HG03469 (cell line): Measurements from ENCODE around the gene ZMYND10.

Experiments
- ATAC-seq: cut with Tn5 transposase; IDR thresholded peaks from one replicate; pipeline ENCODE4 v1.9.1; 2021; ENCODE audit warnings: mild to moderate bottlenecking, moderate library complexity, moderate number of reproducible peaks; ENCODE audit not compliant: unreplicated experiment

Gene ZMYND10

DNA sequence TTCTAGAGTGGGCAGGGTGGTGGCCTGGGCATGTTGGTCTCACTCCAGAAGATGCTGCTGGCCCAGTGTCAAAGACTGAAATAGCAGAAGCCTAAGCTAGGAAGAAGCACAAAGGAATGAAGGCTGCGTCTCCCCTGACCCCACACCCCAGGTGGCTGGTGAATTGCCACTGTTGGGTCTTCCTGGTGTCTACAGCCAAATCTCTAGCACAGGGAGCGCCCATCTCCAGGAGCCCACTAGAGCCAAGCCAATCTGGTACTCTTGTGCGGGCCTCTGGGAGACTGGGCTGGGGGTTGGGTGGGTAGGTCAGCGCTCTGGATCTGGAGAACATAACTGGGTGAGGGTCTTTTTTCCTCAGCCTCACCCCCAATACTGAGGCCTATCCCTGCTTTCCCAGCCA is 18.4 kb downstream of the ZMYND10 start:
- ATAC-seq = no peak

GRCh38 chr3:50326182-50326541 is 19.4 kb downstream of the ZMYND10 start:
- ATAC-seq = no peak

- no peak for ATAC-seq
Measured at GRCh38 chr3:50325497-50326181, 19.9 kb downstream of the ZMYND10 start.

- no peak for ATAC-seq
Measured at GRCh38 chr3:50325113-50325480, 20.4 kb downstream of the ZMYND10 start.

DNA sequence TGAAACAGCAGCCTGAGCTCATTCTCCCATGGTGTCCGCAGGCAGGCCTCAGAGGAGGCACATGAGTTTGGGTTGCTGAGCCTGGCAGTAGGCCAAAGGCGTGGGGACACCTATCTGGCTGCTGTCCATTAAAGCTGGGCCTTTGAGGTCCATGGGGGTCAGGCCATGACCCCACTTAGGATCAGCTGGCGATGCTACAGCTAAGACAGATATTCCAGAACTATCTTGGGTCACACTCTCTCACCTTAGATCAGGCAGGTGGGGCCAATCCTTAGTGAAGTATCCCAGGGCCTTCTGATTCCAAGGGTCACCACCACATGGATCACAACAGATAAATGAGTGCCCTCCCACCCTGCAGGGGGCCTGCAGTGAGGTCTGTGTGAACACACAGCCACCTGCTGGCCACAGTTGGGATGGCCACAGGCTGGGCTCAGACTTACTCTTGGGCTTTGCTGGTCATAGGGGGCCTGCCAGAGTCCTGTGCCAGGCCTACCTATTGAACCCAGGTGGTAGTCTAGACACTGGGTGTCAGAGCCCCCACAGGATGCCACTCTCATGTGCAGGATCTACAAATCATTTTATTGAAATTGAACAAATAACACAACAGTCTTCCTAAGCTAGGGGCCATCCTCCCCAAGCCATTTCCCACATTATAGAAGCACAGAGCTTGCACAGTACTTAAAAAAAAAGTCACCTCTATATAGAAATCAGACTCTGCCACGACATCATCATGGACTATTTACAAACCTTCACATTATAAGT is 21.0 kb downstream of the ZMYND10 start:
- ATAC-seq = no peak

GRCh38 chr3:50323614-50324199 is 21.8 kb downstream of the ZMYND10 start:
- ATAC-seq = no peak

DNA sequence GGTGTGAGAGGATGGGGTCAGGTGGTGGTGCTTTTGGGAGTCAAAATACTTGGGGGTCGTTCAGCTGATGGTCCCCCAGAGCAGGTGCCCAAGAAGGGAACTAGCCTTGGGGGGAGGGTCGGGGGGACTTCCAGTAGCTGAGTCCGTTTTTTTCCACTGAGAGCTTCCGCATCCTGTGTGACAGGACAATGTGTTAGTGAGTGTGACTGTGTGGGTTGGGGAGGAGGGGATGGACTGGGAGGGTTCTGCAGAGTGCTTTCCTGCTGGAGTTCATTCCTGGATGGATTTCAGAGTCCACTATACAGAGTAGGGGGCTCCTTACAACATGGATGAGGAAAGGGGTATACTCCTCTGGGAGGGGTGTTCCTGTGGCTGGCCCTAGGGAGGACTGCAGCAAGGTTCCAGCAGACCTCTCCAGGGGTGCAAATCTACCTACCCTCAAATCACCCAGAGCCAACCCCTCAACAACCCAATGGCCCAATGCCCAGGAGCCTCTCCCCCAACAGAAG is 22.4 kb downstream of the ZMYND10 start:
- ATAC-seq = no peak

GRCh38 chr3:50322386-50323091 is 23.0 kb downstream of the ZMYND10 start, which contains the start of gene HYAL2:
Gene HYAL2 (minus strand): TSS chr3:50322745. CDS start chr3:50320489, 2,256 bp downstream.
- no peak for ATAC-seq

GRCh38 chr3:50322115-50322385 is 23.5 kb downstream of the ZMYND10 start:
- no peak for ATAC-seq

DNA sequence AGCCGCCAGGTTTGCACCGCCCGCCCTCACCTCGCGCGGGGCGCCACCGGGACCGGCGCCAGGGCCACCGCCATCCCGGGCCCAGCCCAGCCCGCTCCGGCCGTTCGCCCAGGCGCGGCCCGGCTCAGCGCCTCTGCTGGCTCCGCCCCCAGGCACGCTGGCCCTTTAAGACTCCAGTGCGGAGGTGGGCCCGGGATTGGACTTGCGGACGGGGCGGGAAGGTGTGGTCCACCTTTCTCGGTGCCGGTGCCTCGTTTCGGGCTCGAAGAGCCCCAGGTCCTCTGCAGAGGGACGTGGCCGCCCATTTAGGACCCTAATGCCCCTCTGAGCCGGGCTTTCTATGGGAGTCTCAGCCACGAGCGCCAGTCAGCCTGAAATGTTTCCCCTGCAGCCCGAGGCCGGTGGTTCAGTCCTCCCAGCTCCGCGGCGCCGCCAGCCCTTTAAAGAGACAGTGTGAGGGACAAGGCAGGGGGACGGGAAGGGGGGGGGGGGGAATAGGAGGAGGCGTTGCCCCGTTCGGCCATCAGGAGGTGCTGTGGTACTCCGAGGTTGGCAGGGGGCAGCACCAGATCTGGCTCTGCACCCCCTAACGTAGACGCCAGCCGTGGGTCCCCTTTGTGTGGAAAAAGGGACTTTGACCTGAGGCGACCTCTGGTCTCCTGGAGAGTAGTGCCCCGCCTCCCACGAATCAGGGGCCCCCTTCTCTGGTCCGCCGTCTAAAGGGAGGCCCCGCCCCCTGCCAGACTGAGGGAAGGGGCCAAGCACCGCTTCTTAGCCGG is 24.0 kb downstream of the ZMYND10 start:
- ATAC-seq = peak; percentile 41

DNA sequence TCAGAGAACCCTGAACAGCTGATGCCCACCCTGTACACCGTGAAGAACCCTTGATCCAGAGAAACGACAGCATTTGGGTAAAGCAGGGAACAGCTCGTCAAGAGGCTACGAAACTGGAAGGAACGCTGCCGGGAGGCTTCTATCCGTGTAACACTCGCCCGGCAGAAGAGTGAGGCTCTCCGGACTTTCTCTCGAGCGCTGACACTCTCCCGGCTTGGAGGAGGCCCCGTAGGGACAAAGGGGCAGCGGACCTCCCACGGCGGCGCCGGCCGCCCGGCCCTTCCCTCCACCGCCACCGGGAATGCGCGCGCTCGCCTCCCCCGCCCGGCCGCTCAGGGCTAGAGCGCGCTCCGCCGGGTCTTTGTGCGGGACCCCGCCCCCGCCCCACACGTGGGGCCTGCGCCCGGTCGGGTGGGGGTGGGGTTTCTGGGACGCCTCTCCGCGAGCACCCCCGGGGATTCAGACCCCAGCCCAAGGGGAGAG is 24.6 kb downstream of the ZMYND10 start:
- peak; percentile 23 for ATAC-seq

- no peak for ATAC-seq
Measured at GRCh38 chr3:50319894-50320625, 25.5 kb downstream of the ZMYND10 start.

- no peak for ATAC-seq
Measured at GRCh38 chr3:50319181-50319893, 26.2 kb downstream of the ZMYND10 start.

DNA sequence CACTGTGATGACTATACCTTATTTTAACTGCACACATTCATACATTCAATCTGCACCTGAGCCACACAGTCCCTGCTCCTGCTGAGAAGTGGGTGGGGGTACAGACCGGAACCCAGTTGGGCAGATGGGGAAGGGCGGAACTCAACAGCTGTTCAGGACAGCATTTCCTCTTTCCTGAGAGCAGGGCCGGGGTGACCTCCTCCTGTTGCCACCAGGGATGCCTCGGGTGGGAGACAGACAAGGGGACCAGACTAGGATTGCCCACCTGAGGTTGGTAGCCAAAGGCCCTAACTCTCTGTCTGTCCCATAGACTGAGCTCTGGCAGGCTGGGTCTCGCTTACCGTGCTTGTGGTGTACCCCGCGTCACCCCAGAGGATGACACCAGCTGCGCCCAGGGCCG is 26.9 kb downstream of the ZMYND10 start:
- no peak for ATAC-seq

- ATAC-seq = no peak
Measured at GRCh38 chr3:50318163-50318562, 27.4 kb downstream of the ZMYND10 start.

DNA sequence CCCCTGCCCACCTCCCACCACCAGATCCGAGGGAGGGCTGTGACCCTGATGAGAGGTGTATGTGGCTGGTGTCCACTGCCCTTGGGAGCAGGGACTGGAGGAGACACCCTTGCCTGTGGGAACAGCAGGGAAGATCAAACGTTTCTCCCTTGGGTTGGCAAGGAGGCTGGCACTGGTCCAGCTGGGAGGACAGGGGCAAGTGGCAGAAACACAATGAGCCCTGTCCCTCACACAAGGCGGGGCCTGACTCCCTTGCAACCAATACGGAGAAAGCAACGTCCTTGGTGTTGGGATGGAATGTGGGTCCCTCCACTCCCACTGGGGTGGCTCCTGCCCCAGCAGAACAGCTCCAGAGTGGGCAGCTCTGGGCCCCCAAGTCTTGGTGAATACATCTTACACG is 28.2 kb downstream of the ZMYND10 start:
- ATAC-seq = no peak

GRCh38 chr3:50316657-50317242 is 28.8 kb downstream of the ZMYND10 start:
- ATAC-seq = no peak

DNA sequence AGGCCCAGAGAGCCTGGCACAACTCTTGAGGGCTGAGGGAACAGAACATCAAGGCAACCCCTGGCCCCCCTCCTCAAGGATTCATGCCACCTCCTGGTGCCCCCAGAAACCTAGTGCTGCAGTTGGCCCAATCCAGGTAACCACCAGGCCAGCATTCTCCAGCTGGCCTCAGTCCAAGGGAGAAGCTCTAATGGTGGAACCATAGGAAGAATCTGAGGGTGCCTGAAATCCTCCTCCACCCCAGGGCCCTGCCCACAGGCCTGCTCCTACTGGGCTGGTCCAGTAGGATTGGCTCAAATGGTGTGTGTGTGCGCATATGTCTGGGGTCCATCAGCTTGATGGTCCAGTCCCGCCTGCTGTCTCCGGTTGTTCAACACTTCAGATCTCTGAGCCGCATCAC is 30.7 kb downstream of the ZMYND10 start:
- no peak for ATAC-seq

DNA sequence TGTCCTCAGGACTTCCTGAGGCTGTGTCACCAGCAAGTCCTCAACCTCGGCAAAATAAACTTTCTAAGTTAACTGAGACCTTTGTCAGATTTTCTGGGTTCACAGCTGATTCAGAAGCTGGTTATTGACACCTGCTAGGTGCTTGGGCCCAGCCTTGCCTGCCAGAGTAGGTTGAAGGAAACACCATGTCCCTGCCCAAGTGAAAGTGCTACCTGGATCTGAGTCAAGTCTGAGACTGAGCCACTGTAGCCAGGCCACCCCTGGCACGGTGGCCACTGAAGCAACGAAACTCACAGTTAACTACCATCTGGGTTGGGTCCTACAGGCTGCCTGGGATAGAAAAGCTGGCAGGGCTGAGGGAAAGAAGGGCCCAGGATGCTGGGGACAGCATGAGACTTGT is 31.2 kb downstream of the ZMYND10 start:
- ATAC-seq = no peak
